ENCODE results near the gene GPR84. TPM values are rescaled to one million over a fixed set of nuclear protein-coding genes. Genes with fewer than 3 reads are reported as not detected.

Gene GPR84
- total and polyA plus RNA-seq, 2 of the 13 experiments (the other 11 are each of a cell fraction or from before 2014, with no cell fraction given) = not detected

GRCh38 chr12:54360717-54361456 lies 3.4 kb downstream of the GPR84 start (continued):
- TF ChIP-seq ZSCAN5A (CRISPR knock-in tag; IDR thresholded peaks at IDR 0.05; ENCODE audit: borderline replicate concordance) (no peak), ZNF749 (CRISPR knock-in tag; IDR thresholded peaks at IDR 0.05; ENCODE audit: borderline replicate concordance) (no peak), ZNF253 (CRISPR knock-in tag; IDR thresholded peaks at IDR 0.05; ENCODE audit: borderline replicate concordance) (no peak), CEBPZ (IDR thresholded peaks at IDR 0.05; ENCODE audit: low read length) (no peak), DNMT1 (CRISPR knock-in tag; IDR thresholded peaks at IDR 0.05) (no peak), ZNF652 (CRISPR knock-in tag; IDR thresholded peaks at IDR 0.05; ENCODE audit: borderline replicate concordance, low read depth) (no peak), THAP8 (CRISPR knock-in tag; IDR thresholded peaks at IDR 0.05; ENCODE audit: borderline replicate concordance) (no peak), ZNF770 (CRISPR knock-in tag; IDR thresholded peaks at IDR 0.05) (no peak), ZNF792 (CRISPR knock-in tag; IDR thresholded peaks at IDR 0.05) (no peak), ZNF326 (CRISPR knock-in tag; IDR thresholded peaks at IDR 0.05; ENCODE audit: borderline replicate concordance) (no peak), ZNF850 (CRISPR knock-in tag; conservative IDR thresholded peaks at IDR 0.05) (no peak), MIXL1 (CRISPR knock-in tag; IDR thresholded peaks at IDR 0.05) (no peak), HNF1A (IDR thresholded peaks at IDR 0.05; ENCODE audit: low read depth) (no peak), HNF1A (CRISPR knock-in tag; IDR thresholded peaks at IDR 0.05; ENCODE audit: borderline replicate concordance) (no peak), TEAD3 (CRISPR knock-in tag; optimal IDR thresholded peaks at IDR 0.05; ENCODE audit: borderline replicate concordance) (peak; percentile 87), ZNF12 (CRISPR knock-in tag; IDR thresholded peaks at IDR 0.05) (peak; percentile 42; the same call in 1 of the 2 replicates), FOSL1 (CRISPR knock-in tag; IDR thresholded peaks at IDR 0.05; ENCODE audit: borderline replicate concordance) (no peak), GZF1 (CRISPR knock-in tag; IDR thresholded peaks at IDR 0.05) (no peak)
